Hippocampal formation (tissue), 2 donors: ENCODE data around the gene IL27RA.

Experiments
- DNase-seq, 2 donors: peaks; one replicate each; lab custom pipeline; 2025; lab: John Stamatoyannopoulos, UW

IL27RA gene

DNA sequence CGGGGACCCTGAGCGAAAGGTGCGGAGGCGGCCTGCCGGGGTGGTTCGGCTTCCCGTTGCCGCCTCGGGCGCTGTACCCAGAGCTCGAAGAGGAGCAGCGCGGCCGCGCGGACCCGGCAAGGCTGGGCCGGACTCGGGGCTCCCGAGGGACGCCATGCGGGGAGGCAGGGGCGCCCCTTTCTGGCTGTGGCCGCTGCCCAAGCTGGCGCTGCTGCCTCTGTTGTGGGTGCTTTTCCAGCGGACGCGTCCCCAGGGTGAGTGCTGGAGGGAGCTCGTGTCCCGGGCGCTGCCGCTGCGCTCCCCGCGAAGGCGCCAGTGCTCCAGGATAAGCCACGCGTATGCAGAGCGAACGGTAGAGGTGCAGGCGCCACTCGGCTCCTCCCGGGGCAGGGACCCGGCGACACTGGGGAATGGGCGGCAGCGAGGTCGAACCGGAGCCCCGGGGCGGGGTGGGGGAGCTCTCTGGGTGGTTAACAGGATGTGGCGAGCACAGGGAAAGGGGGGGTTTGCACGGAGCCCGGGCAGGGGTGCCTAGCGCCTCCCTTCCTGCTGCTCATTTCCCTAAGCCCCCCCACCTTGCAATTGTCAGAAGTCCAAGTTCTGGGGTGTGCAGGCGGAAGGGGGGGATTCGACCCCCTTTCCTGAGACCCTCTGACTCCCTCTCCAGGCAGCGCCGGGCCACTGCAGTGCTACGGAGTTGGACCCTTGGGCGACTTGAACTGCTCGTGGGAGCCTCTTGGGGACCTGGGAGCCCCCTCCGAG, at the start of gene IL27RA:
Gene IL27RA (plus strand): TSS at position 44 of the 762 bp plus-strand sequence. CDS start 111 bp downstream, at position 155.
- peak in 1 of 2 donors; percentile 9 for DNase-seq

DNA sequence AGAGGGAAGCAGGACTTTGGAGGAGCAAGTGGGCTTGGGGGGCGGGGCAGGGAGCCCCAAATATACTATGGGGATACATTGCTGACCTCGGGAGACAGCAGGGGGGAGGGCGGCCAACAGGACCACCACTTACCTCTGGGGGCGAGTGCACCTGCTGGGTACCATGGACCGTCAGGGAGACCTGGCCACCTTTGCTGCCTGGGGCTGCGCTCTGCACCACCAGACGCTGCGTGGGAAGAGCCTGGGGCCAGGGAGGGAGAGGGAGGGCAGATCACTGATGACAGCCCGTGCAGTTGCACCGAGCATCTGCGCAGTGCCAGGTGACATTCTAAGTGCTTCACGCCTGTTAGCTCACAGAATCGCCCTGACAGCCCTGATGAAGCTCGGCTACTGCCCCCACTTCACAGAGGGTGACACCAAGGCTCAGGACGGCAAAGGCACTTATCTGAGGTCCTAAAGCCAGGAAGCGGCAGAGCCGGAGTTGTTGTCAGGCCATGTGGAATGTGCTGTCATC, 49.5 kb upstream of the IL27RA start:
- no peak for DNase-seq

GRCh38 chr19:13982773-13983172, 48.8 kb upstream of the IL27RA start:
- DNase-seq, result no peak

- DNase-seq, result no peak
Measured at GRCh38 chr19:13983213-13983889, 48.2 kb upstream of the IL27RA start.

DNA sequence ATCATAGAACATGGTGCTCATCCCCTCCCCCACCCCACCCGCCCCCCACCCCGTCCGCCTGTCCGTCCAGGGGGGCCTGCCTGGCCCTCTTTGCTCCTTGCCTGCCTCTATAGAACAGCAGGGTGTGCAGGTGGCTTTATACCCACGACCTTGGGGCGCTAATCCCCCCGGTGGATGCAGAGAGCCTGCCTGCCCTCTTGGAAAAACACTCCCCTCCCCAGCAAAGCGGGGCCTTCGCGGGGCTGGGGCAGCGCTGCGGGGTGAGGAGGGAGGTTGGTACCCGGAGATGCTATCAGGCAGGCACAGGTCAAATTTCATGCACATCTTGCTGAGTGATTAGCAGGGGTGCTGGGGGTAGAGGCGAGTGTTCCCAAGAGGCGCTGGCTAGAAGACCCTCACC, 47.4 kb upstream of the IL27RA start:
- DNase-seq, result no peak

GRCh38 chr19:13984875-13985741, 46.5 kb upstream of the IL27RA start:
- no peak for DNase-seq

DNA sequence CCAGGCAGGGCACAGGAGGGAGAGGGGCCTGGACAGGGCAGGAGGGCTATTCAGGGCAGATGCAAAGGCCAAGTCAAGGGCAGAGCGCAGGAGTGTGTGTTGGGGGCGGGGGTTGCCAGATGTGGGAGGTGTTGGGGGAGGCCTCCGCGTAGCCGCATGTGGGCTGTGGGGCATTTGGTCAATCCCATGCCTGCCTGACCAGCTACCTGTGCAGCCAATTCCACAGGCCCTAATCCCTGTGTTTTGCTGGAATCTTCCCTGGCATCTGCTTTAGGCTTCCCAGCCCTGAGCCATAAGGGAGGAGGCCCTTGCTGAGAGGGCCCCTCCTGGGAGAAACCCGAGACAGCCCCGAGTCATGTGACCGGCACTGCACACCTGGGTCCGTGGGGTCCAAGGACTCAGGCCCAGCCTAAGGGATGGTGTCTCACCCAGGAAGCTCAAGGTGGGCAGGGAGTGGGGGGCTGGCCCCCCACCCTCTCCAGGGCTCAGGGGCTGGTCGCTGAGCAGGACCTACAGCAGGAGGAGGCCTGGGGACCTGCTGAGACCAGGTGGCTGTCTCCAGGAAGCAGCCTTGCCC, 45.7 kb upstream of the IL27RA start:
- DNase-seq, result no peak

- peak in 1 of 2 donors; percentile 66 for DNase-seq
Measured at GRCh38 chr19:13986348-13986904, 45.1 kb upstream of the IL27RA start.

DNA sequence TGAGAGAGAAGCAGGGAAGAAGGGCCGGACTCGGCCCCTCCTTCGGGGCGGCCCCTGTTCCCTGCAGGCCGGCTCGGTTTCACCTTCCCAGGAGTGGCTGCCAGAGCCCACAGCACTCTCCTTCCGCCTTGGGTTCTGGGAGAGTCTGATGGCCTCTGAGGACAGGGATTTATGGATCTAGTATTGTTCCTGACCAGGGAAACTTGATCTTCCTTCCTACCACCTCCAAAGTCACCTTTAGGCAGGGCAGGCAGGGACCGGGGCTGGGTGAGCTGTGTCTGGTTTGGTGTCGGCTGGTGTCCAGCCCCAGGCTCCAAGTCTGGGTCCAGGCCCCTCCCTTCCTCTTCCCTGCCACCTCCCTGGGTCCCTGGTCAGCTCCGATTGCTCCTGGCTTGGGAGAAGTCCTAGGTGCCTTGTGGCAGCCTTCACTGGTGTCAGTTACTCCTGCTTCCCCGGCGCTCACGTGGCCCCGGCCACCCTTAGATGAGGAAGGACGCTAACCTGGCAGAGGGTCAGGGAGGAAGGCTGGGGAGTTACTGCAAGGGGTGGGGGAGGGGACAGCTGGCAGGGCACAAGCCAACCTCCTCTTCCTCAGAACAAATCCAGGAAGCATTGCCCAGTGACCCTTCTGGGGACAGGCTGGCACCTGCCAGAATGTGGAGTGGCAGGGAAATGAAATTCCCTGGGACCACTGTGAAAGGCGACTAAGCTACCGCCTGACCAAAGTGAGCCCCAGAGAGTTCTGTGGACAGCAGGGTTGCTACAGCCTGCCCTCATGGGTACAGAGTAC, 44.3 kb upstream of the IL27RA start:
- peak in 1 of 2 donors; percentile 41 for DNase-seq

DNA sequence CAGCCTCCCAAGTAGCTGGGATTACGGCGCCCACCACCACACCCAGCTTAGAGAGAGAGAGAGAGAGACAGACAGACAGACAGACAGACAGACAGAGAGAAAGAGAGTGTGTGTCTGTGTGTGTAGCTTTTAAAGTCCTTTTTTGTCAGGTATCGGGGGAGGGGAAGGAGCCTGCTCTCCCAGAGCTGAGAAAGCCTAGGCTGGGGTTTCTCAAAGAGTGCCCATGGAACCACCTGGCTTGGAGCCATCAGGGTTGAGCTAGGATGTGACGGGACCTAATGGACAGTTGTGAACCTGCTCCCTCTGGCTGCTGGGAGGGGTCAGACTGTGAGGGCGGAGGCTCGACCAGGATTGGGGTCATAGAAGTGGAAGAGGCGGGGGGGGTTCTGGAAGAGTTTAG, 42.1 kb upstream of the IL27RA start:
- no peak for DNase-seq

GRCh38 chr19:13990085-13990484, 41.5 kb upstream of the IL27RA start:
- DNase-seq, result no peak

- no peak for DNase-seq
Measured at GRCh38 chr19:13992025-13992424, 39.5 kb upstream of the IL27RA start.

DNA sequence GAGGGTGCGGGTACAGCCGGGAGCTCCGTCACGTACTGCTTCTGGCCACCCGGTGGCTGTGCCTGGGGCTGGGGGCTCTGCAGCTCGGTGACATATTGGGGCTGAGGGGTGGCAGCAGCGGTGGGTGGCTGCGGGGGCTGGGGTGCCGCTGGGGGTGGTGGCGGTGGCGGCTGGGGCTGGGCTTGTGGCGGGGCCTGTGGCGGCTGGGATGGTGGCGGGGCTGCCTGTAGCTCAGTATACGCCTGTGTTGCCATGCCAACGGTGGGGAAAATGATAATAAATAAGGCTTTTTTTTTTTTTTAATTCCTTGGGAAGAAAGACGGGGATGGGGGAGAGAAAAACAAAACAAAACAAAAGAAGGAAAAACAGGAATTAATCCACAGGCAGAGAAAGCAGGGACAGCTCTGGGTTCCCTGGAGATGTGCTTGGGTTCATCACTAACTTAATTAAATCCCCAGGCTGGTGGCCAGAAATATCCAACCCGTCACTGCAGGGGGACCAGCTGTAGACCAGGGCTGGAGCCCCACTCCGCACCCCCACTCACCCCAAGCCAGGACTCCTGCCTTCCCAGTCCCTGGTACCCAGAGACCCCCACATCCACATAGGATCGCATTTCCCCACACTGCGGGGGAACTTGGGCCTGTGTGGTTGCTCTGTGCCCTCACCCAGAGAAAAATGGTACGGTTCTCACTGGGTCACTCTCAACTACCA, 37.8 kb upstream of the IL27RA start:
- no peak for DNase-seq

DNA sequence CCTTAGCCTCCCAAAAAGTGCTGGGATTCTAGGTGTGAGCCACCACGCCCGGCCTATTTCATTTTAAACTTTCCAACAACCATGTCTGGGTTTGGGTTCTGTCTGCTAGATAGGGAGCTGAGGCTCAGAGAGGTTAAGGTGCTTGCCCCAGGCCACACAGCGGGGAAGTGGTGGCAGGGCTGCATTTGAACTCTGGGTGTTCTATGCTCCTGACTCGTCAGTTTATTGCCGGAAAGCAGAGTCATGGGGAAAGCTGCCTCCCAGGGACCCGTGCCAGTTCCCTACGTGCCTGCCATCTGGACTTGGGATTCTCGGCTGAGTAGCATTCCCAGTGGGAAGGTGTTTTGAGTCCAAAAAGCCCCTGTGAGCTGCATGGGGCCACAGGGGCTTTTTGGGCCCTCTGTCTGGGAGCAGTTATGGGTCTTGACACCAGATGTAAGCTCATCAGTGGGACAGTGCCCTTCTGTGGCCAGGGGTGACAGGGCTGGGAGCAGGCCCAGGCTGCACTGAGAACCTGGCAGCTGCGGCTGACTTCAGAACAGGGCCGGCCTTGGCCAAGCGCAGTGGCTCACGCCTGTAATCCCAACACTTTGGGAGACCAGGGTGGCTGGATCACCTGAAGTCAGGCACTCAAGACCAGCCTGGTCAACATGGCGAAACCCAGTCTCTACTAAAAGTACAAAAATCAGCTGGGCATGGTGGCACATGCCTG, 36.4 kb upstream of the IL27RA start:
- DNase-seq, result no peak

- DNase-seq, result no peak
Measured at GRCh38 chr19:13995878-13996765, 35.4 kb upstream of the IL27RA start.

DNA sequence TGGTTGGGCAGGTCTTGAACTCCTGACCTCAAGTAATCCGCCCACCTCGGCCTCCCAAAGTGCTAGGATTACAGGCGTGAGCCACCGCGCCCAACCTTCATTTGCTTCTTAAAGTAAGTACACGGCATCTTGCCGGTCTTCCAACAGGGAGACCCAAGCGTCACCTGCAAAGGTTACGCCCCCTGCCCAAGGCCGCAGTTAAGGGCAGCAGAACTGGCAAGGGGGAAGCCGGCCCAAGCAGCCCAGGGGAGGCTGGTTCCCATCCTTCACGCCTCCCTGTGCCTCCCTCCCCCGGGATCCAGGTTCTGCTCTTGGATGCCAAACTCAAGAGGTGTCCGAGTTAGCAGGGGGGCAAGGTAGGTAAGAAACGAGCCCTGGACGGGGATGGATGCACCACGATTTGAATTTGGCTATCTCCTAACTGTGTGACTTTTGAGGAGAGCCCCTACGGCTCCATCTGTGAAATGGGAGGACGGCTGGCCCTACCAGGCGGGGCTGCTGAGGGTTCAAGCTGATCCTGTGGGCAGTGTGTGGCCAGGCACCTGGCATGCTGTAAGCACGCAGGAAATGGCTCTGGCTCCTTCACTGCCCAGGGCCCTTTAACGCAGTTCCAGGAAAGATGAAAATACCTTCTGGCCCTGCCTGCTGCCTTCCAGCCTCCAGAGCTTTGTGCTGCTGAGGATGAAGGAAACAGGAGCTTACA, 34.5 kb upstream of the IL27RA start:
- DNase-seq, result no peak

DNA sequence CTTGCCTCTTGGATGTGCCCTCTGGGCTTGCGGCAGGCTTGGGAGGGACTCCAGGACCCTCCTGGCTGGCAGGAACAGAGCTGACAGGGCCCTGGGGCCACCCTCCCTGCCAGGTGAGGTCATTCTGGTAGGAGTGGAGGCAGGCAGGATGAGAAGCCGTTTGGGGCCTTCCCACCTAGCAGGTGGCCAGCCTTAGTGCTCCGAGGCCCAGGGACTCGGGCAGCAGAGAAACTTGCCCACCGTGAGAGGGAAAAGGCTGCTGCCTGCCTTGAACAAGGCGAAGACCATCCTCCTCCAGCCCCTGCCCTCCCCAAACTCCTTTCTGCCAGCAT, 34.0 kb upstream of the IL27RA start:
- DNase-seq, result no peak

GRCh38 chr19:13998426-13998825, 33.1 kb upstream of the IL27RA start:
- no peak for DNase-seq
